ENCODE results near the gene ARID3C.

Gene ARID3C

GRCh38 chr9:34627716-34628655 lies 880 bp downstream of the ARID3C start:
- DNase-seq (ENCODE audit: low read depth in 2 of 2) = no peak

GRCh38 chr9:34625186-34625486 lies 3.7 kb downstream of the ARID3C start:
- no peak for DNase-seq (ENCODE audit: low read depth in 2 of 2)

- no peak for DNase-seq (ENCODE audit: low read depth in 2 of 2)
Measured at GRCh38 chr9:34624475-34625185, 4.2 kb downstream of the ARID3C start.

- no peak for DNase-seq (ENCODE audit: low read depth in 2 of 2)
Measured at GRCh38 chr9:34623374-34624235, 5.3 kb downstream of the ARID3C start.

GRCh38 chr9:34620061-34620994 lies 8.5 kb downstream of the ARID3C start, which contains the start of gene DCTN3:
Gene DCTN3 (minus strand): TSS chr9:34620495. CDS start chr9:34620464, 31 bp downstream.
- DNase-seq (ENCODE audit: low read depth in 2 of 2) = peak; percentile 80 to 87

- no peak for DNase-seq (ENCODE audit: low read depth in 2 of 2)
Measured at GRCh38 chr9:34615132-34615531, 13.7 kb downstream of the ARID3C start.

GRCh38 chr9:34612788-34613390 lies 16.0 kb downstream of the ARID3C start:
- peak; percentile 59 to 68 for DNase-seq (ENCODE audit: low read depth in 2 of 2)

- DNase-seq (ENCODE audit: low read depth in 2 of 2) = peak; percentile 76 to 83
Measured at GRCh38 chr9:34611811-34612787, 16.8 kb downstream of the ARID3C start, which contains the start of gene RPP25L. Gene RPP25L (minus strand): TSS chr9:34612097. CDS start chr9:34611296, 801 bp downstream.

- DNase-seq (ENCODE audit: low read depth in 2 of 2) = no peak
Measured at GRCh38 chr9:34611251-34611810, 17.5 kb downstream of the ARID3C start.

- no peak for DNase-seq (ENCODE audit: low read depth in 2 of 2)
Measured at GRCh38 chr9:34610434-34611206, 18.2 kb downstream of the ARID3C start.

- no peak for DNase-seq (ENCODE audit: low read depth in 2 of 2)
Measured at GRCh38 chr9:34607331-34607730, 21.5 kb downstream of the ARID3C start.

GRCh38 chr9:34606905-34607304 lies 22.0 kb downstream of the ARID3C start:
- DNase-seq (ENCODE audit: low read depth in 2 of 2) = no peak

GRCh38 chr9:34606190-34606589 lies 22.7 kb downstream of the ARID3C start:
- DNase-seq (ENCODE audit: low read depth in 2 of 2) = no peak

GRCh38 chr9:34603610-34604231 lies 25.1 kb downstream of the ARID3C start:
- DNase-seq (ENCODE audit: low read depth in 2 of 2) = peak; percentile 69 to 83

- DNase-seq (ENCODE audit: low read depth in 2 of 2) = no peak
Measured at GRCh38 chr9:34601937-34602573, 26.8 kb downstream of the ARID3C start.

- DNase-seq (ENCODE audit: low read depth in 2 of 2) = no peak
Measured at GRCh38 chr9:34600908-34601307, 28.0 kb downstream of the ARID3C start.

- DNase-seq (ENCODE audit: low read depth in 2 of 2) = no peak
Measured at GRCh38 chr9:34599546-34599945, 29.3 kb downstream of the ARID3C start.
